Sigmoid colon (tissue), 7 donors: ENCODE results near the gene MINDY2. TPM values are rescaled to one million over a fixed set of nuclear protein-coding genes. Genes with fewer than 3 reads are reported as not detected.
"Not testable (repeated sequence)": the region's sequence is repeated elsewhere in the genome, so short reads cannot be mapped to it uniquely, and the experiment has no call there.

Source experiments
- DNase-seq: peaks from one replicate; pipeline ENCODE4 v3.0.0-alpha.2; 2019
- H3K27ac ChIP-seq, 4 donors: fragments of 200-600 bp; sonication (generic); one replicate each; pipeline ENCODE4 v1.5.1; 2016 to 2019; ENCODE audit warnings: mild to moderate bottlenecking in 1 of 4
- H3K27me3 ChIP-seq, 3 donors: fragments of 200-600 bp; sonication (generic); one replicate each; pipeline ENCODE4 v1.5.1; 2019; ENCODE audit warnings: mild to moderate bottlenecking in 1 of 3
- H3K36me3 ChIP-seq, 4 donors: fragments of 200-600 bp; sonication (generic); one replicate each; pipeline ENCODE4 v1.5.1; 2016 to 2019
- H3K4me1 ChIP-seq, 4 donors: fragments of 200-600 bp; sonication (generic); one replicate each; pipeline ENCODE4 v1.5.1; 2017 to 2019
- H3K4me3 ChIP-seq, 4 donors: fragments of 200-600 bp; sonication (generic); one replicate each; pipeline ENCODE4 v1.5.1; 2017 to 2019; ENCODE audit warnings: mild to moderate bottlenecking in 2 of 4, moderate library complexity in 1 of 4
- H3K9me3 ChIP-seq, 4 donors: fragments of 200-600 bp in 3 of 4; sonication (generic) in 3 of 4; one replicate each; pipeline versions ENCODE4 v1.5.1 to v1.6.1; 2013 to 2019
- EP300 ChIP-seq, 4 donors: sonication (generic); formaldehyde crosslinking; IDR thresholded peaks; one replicate each; pipeline ENCODE4 v1.6.1; 2017; ENCODE audit warnings: antibody characterized with exemption in 4 of 4
- POLR2A ChIP-seq, 2 donors: fragments of 450-650 bp; IDR thresholded peaks; one replicate each; pipeline ENCODE4 v1.6.1; 2016; ENCODE audit warnings: antibody characterized with exemption in 2 of 2, mild to moderate bottlenecking in 2 of 2, moderate library complexity in 2 of 2
- POLR2AphosphoS5 ChIP-seq, 4 donors: sonication (generic); formaldehyde crosslinking; IDR thresholded peaks; one replicate each; pipeline ENCODE4 v1.6.1; 2017; ENCODE audit warnings: antibody characterized with exemption in 4 of 4
- WGBS, 2 donors: extraction: QIAGEN DNeasy Blood & Tissue Kit; methylation state at CpG; one replicate each; pipeline ENCODE4 v1.1.7; 2013; 5-methylcytosine and 5-hydroxymethylcytosine counted together
- intact Hi-C: fragments of 100-400 bp; cut with DNase I; formaldehyde crosslinking; loops from one replicate; pipeline ENCODE4 v1.15.1; 2023
- polyA plus RNA-seq, 3 donors: library from polyadenylated mRNA; stranded (reverse); fragments of 200-250 nt; gene quantifications; one replicate each; pipeline ENCODE4 v1.2.3, GENCODE V29; 2013
- total RNA-seq, 4 donors: library from RNA; depleted of rRNA; stranded (reverse); fragments of >200 nt; gene quantifications; one replicate each; pipeline ENCODE4 v1.1.0, GENCODE V29; 2016
- TF ChIP-seq, protein P1 (sequence below), 4 experiments: fragments of 450-650 bp in 3 of 4; fragments of 200-600 bp in 1 of 4; IDR thresholded peaks; one replicate each; pipeline ENCODE4 v1.5.1; 2016 to 2019; ENCODE audit warnings: antibody characterized with exemption in 4 of 4, mild to moderate bottlenecking in 3 of 4, moderate library complexity in 2 of 4
- donor health status: healthy with polysubstance abuse.
- donor health status: Bipolar disorder and iron deficiency.
- donor health status: healthy.

The MINDY2 gene
- total and polyA plus RNA-seq, 7 donors, result 1.6 to 28.5 (median 18.0) TPM

GRCh38 chr15:58795825-58796224 is 24.7 kb downstream of the MINDY2 start:
- TF ChIP-seq POLR2A (IDR thresholded peaks at IDR 0.05), result no peak
- TF ChIP-seq, protein P1, sequence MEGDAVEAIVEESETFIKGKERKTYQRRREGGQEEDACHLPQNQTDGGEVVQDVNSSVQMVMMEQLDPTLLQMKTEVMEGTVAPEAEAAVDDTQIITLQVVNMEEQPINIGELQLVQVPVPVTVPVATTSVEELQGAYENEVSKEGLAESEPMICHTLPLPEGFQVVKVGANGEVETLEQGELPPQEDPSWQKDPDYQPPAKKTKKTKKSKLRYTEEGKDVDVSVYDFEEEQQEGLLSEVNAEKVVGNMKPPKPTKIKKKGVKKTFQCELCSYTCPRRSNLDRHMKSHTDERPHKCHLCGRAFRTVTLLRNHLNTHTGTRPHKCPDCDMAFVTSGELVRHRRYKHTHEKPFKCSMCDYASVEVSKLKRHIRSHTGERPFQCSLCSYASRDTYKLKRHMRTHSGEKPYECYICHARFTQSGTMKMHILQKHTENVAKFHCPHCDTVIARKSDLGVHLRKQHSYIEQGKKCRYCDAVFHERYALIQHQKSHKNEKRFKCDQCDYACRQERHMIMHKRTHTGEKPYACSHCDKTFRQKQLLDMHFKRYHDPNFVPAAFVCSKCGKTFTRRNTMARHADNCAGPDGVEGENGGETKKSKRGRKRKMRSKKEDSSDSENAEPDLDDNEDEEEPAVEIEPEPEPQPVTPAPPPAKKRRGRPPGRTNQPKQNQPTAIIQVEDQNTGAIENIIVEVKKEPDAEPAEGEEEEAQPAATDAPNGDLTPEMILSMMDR (IDR thresholded peaks at IDR 0.05), result no peak
- TF ChIP-seq EP300 (IDR thresholded peaks at IDR 0.05), result no peak
- no peak for TF ChIP-seq POLR2AphosphoS5 (IDR thresholded peaks at IDR 0.05)
- WGBS, 2 donors, result 75 to 84% methylated on average over 2 of the region's 2 CpGs
- no peaks in the 10 kb centered on the region for H3K27me3 ChIP-seq
- no peak for DNase-seq
- no peak overlapping the region for H3K4me3 ChIP-seq
- no peak overlapping the region for H3K27ac ChIP-seq
- intact Hi-C loops, result no loop called here
- H3K36me3 ChIP-seq, result no peaks in the 10 kb centered on the region
- H3K9me3 ChIP-seq, result no peaks in the 10 kb centered on the region
- no peaks in the 10 kb centered on the region for H3K4me1 ChIP-seq

DNA sequence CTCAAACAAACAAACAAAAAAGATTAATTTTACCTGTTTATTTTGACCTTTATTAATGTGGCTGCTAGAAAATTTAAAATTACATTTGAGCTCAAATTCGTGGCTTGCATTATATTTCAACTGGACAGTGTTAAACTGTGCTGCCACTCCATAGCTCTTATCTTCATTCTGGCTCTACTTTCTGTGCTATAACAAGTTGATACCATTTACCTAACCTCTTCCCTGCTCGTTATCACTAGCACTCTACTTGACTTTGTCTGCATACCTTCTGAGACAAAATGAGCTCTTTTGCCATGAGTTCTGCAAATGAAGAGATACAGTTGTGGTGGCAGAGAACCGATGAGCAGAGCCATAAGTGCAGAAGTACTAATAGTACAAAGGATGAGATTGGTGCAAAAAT is 26.4 kb downstream of the MINDY2 start:
- H3K4me1 ChIP-seq, result no peaks in the 10 kb centered on the region
- no peak overlapping the region for H3K27ac ChIP-seq
- 89 to 90% methylated on average over 3 of the region's 3 CpGs for WGBS, 2 donors
- TF ChIP-seq EP300 (IDR thresholded peaks at IDR 0.05) (no peak), POLR2A (IDR thresholded peaks at IDR 0.05) (no peak), POLR2AphosphoS5 (IDR thresholded peaks at IDR 0.05) (no peak)
- DNase-seq, result no peak
- intact Hi-C loops, result no loop called here
- no peaks in the 10 kb centered on the region for H3K9me3 ChIP-seq
- H3K27me3 ChIP-seq, result no peaks in the 10 kb centered on the region
- no peak overlapping the region for H3K4me3 ChIP-seq
- H3K36me3 ChIP-seq, result peaks cover 0 to 3% (median 0%) of the 10 kb centered on the region in 4 donors

- H3K27me3 ChIP-seq, result no peaks in the 10 kb centered on the region
- 77 to 81% methylated on average over 1 of the region's 1 CpG for WGBS, 2 donors
- intact Hi-C loops, result no loop called here
- H3K27ac ChIP-seq, result no peak overlapping the region
- no peak overlapping the region for H3K4me3 ChIP-seq
- no peak for TF ChIP-seq POLR2AphosphoS5 (IDR thresholded peaks at IDR 0.05)
- no peak for TF ChIP-seq EP300 (IDR thresholded peaks at IDR 0.05)
- TF ChIP-seq, protein P1 (IDR thresholded peaks at IDR 0.05), result no peak
- no peak for TF ChIP-seq POLR2A (IDR thresholded peaks at IDR 0.05)
- DNase-seq, result no peak
- no peaks in the 10 kb centered on the region for H3K9me3 ChIP-seq
- H3K36me3 ChIP-seq, result peaks cover 0 to 20% (median 0%) of the 10 kb centered on the region in 4 donors
- no peaks in the 10 kb centered on the region for H3K4me1 ChIP-seq
Observed at GRCh38 chr15:58805095-58805494, 34.0 kb downstream of the MINDY2 start.

GRCh38 chr15:58823267-58823666 is 52.2 kb downstream of the MINDY2 start:
- H3K9me3 ChIP-seq, H3K4me3 ChIP-seq, H3K27ac ChIP-seq, H3K4me1 ChIP-seq, H3K27me3 ChIP-seq, intact Hi-C loops, DNase-seq: not testable (repeated sequence)
- H3K36me3 ChIP-seq, result peaks cover 0 to 35% (median 3%) of the 10 kb centered on the region in 4 donors
- WGBS, 2 donors, result 95 to 97% methylated on average over 2 of the region's 2 CpGs

DNA sequence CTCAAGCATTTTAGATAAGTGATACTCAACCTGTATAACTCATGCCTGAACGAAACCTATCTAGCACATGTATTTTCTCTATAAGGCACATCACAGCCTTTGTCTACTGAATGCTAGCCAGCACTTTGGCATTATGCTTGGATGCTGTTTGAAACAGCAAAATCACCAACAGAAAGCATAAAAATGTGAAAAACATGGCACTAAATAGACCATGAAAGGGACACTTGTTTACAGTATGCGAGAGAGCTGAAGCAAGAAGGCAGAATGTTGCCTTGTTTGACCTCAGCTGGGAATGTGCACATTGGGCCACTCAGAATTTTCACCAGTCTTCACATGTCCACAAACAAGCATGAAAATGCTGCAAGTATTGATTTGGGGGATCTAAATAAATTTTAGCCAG is 59.5 kb downstream of the MINDY2 start:
- Histone ChIP-seq H3K4me3 (no peak overlapping the region), H3K4me1 (no peaks in the 10 kb centered on the region), H3K27ac (no peak overlapping the region), H3K36me3 (peaks cover 0 to 31% (median 1%) of the 10 kb centered on the region in 4 donors), H3K27me3 (no peaks in the 10 kb centered on the region), H3K9me3 (no peaks in the 10 kb centered on the region)
- intact Hi-C loops, result no loop called here
- no peak for TF ChIP-seq POLR2A (IDR thresholded peaks at IDR 0.05)
- no peak for TF ChIP-seq EP300 (IDR thresholded peaks at IDR 0.05)
- TF ChIP-seq POLR2AphosphoS5 (IDR thresholded peaks at IDR 0.05), result no peak
- TF ChIP-seq, protein P1 (IDR thresholded peaks at IDR 0.05), result no peak
- WGBS, 2 donors, result 92 to 97% methylated on average over 2 of the region's 2 CpGs
- DNase-seq, result no peak

- WGBS, 2 donors, result 42 to 44% methylated on average over 9 of the region's 9 CpGs
- H3K9me3 ChIP-seq, DNase-seq, H3K27me3 ChIP-seq, H3K4me3 ChIP-seq, H3K4me1 ChIP-seq, H3K27ac ChIP-seq, intact Hi-C loops: not testable (repeated sequence)
- peaks cover 0 to 14% (median 0%) of the 10 kb centered on the region in 4 donors for H3K36me3 ChIP-seq
Observed at GRCh38 chr15:58833681-58834426, 62.8 kb downstream of the MINDY2 start.
